ENCODE data around the gene NBAS.

- TF ChIP-seq CTCF (IDR thresholded peaks at IDR 0.05; ENCODE audit: insufficient read depth, low read depth, low read length) (no peak), EZH2 (IDR thresholded peaks at IDR 0.05; ENCODE audit: insufficient read depth, low read length) (no peak)
These were observed at the start of gene NBAS for GRCh38 chr2:15560988-15561573.

All from astrocyte (in vitro differentiated cells and primary cell).